ENCODE data around the gene ZNF563. TPM values are rescaled to one million over a fixed set of nuclear protein-coding genes. Genes with fewer than 3 reads are reported as not detected.

Gene ZNF563
- total and polyA plus RNA-seq, 9 donors = 2.2 to 7.5 (median 5.5) TPM

DNA sequence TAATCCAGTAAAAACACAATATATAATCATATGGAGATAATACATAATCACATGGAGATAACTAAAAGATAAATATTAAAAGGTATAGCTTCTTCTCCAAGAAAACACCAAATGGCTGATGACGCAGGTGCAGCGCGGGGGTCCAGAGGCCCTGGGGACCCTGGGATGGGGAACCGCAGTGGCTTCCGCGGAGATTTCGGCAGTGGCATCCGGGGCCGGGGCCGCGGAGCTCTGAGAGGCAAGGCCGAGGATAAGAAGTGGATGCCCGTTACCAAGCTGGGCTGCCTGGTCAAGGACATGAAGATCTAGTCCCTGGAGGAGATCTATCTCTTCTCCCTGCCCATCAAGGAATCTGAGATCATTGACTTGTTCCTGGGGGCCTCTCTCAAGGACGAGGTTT, 49.2 kb downstream of the ZNF563 start:
- no peaks in the 10 kb centered on the region for H3K27me3 ChIP-seq
- H3K9me3 ChIP-seq = no peaks in the 10 kb centered on the region
- no peak for DNase-seq
- H3K27ac ChIP-seq = no peak overlapping the region
- H3K4me1 ChIP-seq (ENCODE audit: insufficient read depth) = peaks cover 5% of the 10 kb centered on the region
- intact Hi-C loops (cut with DNase I) = no loop called here
- H3K4me3 ChIP-seq = no peak overlapping the region
- TF ChIP-seq, protein P1, sequence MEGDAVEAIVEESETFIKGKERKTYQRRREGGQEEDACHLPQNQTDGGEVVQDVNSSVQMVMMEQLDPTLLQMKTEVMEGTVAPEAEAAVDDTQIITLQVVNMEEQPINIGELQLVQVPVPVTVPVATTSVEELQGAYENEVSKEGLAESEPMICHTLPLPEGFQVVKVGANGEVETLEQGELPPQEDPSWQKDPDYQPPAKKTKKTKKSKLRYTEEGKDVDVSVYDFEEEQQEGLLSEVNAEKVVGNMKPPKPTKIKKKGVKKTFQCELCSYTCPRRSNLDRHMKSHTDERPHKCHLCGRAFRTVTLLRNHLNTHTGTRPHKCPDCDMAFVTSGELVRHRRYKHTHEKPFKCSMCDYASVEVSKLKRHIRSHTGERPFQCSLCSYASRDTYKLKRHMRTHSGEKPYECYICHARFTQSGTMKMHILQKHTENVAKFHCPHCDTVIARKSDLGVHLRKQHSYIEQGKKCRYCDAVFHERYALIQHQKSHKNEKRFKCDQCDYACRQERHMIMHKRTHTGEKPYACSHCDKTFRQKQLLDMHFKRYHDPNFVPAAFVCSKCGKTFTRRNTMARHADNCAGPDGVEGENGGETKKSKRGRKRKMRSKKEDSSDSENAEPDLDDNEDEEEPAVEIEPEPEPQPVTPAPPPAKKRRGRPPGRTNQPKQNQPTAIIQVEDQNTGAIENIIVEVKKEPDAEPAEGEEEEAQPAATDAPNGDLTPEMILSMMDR (IDR thresholded peaks at IDR 0.05) = no peak
- TF ChIP-seq EP300 (IDR thresholded peaks at IDR 0.05) = no peak
- TF ChIP-seq POLR2A (IDR thresholded peaks at IDR 0.05) = no peak
- WGBS, 3 donors = 96 to 100% (median 96%) methylated on average over 14 of the region's 14 CpGs
- H3K36me3 ChIP-seq = no peaks in the 10 kb centered on the region

GRCh38 chr19:12278713-12279112, 54.7 kb downstream of the ZNF563 start:
- Histone ChIP-seq H3K27ac (no peak overlapping the region), H3K36me3 (no peaks in the 10 kb centered on the region), H3K4me1 (ENCODE audit: insufficient read depth) (peaks cover 2% of the 10 kb centered on the region), H3K9me3 (peaks cover 0 to 9% of the 10 kb centered on the region in 2 donors), H3K27me3 (no peaks in the 10 kb centered on the region), H3K4me3 (no peak overlapping the region)
- 74 to 87% (median 81%) methylated on average over 2 of the region's 2 CpGs for WGBS, 3 donors
- no peak for DNase-seq
- TF ChIP-seq, protein P1 (IDR thresholded peaks at IDR 0.05) = no peak
- TF ChIP-seq EP300 (IDR thresholded peaks at IDR 0.05) (no peak), POLR2A (IDR thresholded peaks at IDR 0.05) (no peak)
- intact Hi-C loops (cut with DNase I) = no loop called here

GRCh38 chr19:12272980-12273901, 60.2 kb downstream of the ZNF563 start:
- Histone ChIP-seq H3K9me3 (peaks cover 0 to 34% of the 10 kb centered on the region in 2 donors), H3K4me3 (no peak overlapping the region), H3K27ac (no peak overlapping the region), H3K4me1 (ENCODE audit: insufficient read depth) (no peaks in the 10 kb centered on the region), H3K36me3 (no peaks in the 10 kb centered on the region), H3K27me3 (no peaks in the 10 kb centered on the region)
- DNase-seq = no peak
- intact Hi-C loops (cut with DNase I) = no loop called here
- TF ChIP-seq, protein P1 (IDR thresholded peaks at IDR 0.05) = no peak
- TF ChIP-seq EP300 (IDR thresholded peaks at IDR 0.05) (no peak), POLR2A (IDR thresholded peaks at IDR 0.05) (no peak)
- WGBS, 3 donors = 95 to 98% (median 97%) methylated on average over 11 of the region's 11 CpGs

GRCh38 chr19:12272386-12272785, 61.0 kb downstream of the ZNF563 start:
- H3K27me3 ChIP-seq = no peaks in the 10 kb centered on the region
- intact Hi-C loops (cut with DNase I) = no loop called here
- no peak for TF ChIP-seq EP300 (IDR thresholded peaks at IDR 0.05)
- TF ChIP-seq, protein P1 (IDR thresholded peaks at IDR 0.05) = no peak
- TF ChIP-seq POLR2A (IDR thresholded peaks at IDR 0.05) = no peak
- H3K27ac ChIP-seq = no peak overlapping the region
- H3K36me3 ChIP-seq = no peaks in the 10 kb centered on the region
- H3K4me1 ChIP-seq (ENCODE audit: insufficient read depth) = no peaks in the 10 kb centered on the region
- no peak overlapping the region for H3K4me3 ChIP-seq
- peaks cover 0 to 31% of the 10 kb centered on the region in 2 donors for H3K9me3 ChIP-seq
- no peak for DNase-seq
- WGBS, 3 donors = 95 to 98% (median 97%) methylated on average over 5 of the region's 5 CpGs

Data from ovary (tissue), 9 donors.